ENCODE data around the gene PCNT.

The PCNT gene

GRCh38 chr21:46334351-46335140 is 10.6 kb downstream of the PCNT start:
- DNase-seq: no peak

GRCh38 chr21:46336603-46337002 is 12.6 kb downstream of the PCNT start:
- DNase-seq: no peak

GRCh38 chr21:46340998-46341397 is 17.0 kb downstream of the PCNT start:
- no peak for DNase-seq

DNA sequence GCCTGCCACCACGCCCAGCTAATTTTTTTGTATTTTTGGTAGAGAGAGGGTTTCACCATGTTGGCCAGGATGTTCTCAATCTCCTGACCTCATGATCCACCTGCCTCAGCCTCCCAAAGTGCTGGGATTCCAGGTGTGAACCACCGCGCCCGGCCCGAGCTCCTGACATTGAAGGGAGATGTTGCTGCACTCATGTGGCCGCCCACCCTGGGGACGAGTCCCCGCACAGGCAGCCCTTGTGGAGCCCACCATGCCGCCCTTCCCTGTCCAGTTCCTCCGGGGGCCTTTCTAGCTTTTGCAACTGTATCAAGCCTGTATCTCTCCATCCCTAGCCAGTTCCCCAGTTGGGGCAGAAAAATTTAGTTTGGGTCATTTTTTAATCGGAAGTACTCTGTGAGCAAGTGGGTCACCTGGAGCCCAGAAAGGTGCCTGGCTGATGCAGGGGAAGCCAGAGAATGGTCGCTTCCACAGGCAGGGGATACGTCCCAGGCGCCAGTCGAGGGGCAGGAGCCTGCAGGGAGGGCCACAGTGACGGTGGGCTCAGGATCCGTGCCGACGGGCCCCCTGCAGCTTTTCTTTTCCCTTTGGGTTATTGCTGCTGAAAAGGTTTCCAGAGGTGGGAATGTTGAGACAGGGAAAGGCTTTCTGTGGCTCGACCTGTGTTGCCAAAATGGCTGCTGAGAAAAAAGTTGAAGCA is 20.4 kb downstream of the PCNT start:
- no peak for DNase-seq

DNA sequence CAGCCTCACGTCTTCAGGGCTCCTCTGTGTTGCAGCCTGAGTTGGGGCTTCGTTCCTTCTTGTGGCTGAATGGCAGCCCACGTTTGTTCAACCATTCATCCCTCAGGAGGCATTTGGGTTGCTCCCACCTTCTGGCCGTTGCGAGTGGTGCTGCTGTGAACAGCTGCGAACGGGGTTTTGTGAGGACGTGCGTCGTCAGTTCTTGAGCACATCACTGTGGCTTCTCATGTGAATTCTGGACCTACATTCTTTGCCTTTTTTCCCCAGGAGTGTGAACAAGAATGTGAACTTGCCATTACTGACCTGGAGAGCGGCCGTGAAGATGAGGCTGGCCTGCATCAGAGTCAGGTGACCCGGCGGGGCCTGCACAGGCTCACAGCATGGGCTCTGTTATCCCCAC is 21.9 kb downstream of the PCNT start:
- DNase-seq: no peak

DNA sequence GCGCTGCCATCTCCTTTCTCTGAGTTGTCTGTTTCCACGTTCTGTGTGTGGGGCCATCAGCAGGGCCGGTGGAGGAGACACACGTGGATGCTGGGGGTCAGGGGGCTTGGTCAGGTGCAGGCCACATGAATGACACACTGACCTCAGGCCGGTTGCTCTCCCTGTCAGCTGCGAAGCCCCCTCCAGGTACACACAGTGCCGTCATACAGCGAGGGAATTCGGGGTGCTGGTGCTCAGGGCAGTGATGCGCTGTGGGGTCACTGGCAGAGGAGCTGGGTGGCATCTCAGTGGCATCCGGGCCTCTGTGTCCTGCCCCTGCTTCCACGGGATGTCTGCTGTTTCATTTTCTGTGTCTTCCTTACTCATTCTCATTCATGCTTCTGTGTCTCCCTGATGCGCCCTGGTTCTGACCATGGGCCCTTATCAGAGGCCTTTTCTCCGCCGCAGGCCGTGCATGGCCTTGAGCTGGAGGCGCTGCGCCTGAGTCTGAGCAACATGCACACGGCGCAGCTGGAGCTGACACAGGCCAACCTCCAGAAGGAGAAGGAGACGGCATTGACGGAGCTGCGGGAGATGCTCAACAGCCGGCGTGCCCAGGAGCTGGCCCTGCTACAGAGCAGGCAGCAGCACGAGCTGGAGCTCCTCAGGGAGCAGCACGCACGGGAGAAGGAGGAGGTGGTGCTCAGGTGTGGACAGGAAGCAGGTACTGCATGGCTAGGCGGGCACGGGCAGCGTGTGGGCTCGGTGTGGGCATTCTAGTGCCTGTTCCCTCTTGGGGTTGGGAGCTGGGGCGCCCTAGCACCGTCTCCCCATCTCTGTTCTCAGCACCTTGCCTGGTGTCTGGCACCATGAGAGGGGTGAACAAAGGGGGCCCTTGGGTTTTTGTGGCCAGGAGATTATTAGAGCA is 22.6 kb downstream of the PCNT start:
- no peak for DNase-seq

DNA sequence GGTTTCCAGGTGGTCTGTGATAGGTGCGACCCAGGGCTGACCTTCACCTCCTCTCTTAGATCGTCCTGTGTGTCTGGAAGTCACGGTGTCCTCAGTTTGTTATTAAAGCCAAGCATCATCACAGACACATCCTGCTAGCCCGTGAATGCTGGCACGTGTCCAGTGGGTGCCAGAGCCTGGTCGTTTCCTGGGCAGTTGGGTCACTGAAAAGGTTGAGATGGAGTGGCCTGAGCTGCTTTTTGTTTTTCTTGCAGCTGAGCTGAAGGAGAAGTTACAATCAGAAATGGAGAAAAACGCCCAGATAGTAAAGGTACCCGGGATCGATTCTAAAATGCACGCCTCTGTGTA is 23.2 kb downstream of the PCNT start:
- DNase-seq: no peak

GRCh38 chr21:46347791-46348381 is 23.9 kb downstream of the PCNT start:
- DNase-seq: no peak

DNA sequence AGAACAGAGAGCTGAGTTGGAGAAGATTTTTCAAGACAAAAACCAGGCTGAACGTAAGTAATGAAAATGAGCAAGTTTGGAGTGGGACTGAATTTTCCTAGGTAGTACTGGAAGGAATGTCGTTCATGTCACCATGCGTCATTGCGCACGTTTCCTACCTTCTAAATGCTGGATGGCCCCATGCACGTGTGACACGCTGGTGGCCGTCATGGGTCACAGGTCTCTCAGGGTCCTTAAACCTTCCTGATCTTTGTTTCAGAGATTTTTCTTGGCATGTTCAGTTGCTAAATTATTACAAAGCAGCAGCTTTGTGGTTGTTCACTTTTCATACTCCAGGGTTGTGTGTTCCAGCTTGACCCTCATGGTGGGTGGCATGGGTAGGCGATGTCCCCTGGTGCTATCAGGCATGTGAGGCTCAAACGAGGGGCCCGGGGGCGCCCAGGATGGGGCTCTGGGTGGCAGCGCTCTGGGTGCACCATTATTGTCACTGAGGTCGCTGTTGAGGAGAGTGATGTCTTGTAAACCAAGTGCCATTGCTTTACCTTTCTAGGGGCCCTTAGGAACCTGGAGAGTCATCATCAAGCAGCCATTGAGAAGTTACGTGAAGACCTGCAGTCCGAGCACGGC is 25.3 kb downstream of the PCNT start:
- DNase-seq: no peak

DNA sequence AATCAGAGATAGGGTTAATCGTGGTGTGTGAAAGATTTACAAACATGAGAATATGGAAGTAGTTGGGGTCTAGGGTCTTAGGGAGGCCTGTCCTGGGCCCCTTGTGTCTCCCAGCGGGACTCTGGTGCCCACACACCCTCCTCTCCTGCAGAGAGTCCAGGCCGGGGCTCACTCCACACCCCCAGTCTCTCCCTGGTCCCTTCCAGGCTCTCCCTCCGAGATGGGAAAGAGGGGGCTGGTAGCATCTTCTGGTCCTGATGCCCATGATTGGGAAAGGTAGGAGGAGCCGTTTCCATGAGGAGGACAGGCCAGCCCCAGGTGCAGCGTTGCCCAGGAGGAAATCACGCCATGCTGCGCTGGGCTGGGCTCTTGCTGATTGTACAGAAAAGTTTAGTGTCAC is 26.6 kb downstream of the PCNT start:
- no peak for DNase-seq

GRCh38 chr21:46350981-46351380 is 27.0 kb downstream of the PCNT start:
- no peak for DNase-seq

- DNase-seq: no peak
Observed at GRCh38 chr21:46351476-46352163, 27.7 kb downstream of the PCNT start.

- DNase-seq: no peak
Observed at GRCh38 chr21:46352164-46352515, 28.2 kb downstream of the PCNT start.

- DNase-seq: no peak
Observed at GRCh38 chr21:46352913-46353312, 29.0 kb downstream of the PCNT start.

GRCh38 chr21:46354046-46354445 is 30.1 kb downstream of the PCNT start:
- DNase-seq: no peak

DNA sequence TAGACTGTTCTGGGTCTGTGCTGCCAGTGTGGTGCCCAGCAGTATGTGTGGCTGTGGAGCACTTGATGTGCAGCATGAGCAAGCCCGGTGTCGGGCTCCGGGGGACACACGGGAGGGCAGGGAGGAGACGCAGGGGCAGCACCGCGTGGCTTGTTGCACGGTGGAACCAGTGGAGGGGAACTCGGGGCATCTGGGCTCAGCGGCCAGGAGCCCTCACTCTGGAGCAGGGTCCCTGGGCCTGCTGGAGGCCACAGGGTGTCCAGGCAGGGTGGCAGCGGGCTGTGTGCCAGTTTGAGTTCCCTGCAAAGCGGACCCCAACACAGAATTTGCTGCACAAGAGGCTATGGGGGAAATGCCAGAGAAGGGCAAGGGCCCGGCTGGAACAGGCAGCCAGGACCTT is 30.6 kb downstream of the PCNT start:
- DNase-seq: no peak

GRCh38 chr21:46355161-46356004 is 31.4 kb downstream of the PCNT start:
- no peak for DNase-seq

DNA sequence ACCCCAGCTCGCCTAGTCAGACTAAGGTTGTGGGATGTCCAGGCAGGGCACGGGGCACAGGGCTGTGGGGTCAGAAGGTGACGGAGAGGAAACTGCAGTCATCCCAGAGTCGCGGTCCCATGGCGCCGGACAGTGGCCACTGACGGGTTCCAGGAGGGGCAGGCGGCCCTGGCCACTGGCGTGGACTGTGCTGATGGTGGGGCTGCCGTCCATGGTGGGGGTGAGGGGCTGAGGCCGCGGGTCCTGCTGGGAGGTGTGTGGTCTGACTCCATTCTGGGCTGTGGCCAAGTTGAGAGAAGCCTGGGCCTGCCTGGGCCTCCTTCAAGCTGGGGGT is 32.0 kb downstream of the PCNT start:
- no peak for DNase-seq

DNA sequence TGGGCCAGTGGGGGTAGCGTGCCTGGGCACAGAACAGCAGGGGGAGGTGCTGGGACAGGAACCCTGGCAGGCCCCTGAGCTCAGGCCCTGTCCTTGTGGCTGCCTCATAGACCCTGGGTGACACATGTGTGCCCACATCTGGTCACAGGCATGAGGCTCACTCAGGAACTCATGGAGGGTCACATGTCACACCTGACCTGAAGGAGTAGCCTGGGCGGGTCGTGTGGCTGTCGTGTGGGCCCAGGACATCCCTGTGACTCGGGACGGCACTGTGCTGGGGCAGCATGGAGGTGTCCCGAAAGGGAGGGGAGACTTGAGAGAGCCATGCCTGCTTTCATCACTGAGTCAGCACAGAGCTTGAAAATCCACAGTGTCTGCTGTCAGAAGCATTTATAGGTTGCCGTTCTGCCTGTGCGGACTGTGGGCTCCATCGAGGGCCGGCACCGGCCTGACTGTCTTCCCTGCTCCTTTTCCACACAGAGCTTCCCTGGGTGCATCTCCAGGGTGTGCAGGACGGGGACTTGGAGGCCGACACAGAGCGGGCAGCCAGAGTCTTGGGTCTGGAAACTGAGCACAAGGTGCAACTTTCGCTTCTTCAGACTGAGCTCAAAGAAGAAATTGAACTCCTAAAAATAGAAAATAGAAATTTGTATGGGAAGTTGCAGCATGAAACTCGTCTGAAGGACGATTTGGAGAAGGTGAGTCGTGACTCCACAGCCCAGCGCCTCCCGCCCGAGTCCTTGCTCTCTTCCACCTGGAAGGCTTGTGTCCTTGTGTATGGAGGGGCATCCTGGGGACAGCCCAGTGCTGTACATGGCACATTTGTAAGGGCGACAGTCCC is 32.8 kb downstream of the PCNT start:
- DNase-seq: peak; percentile 14

GRCh38 chr21:46357335-46357604 is 33.3 kb downstream of the PCNT start:
- no peak for DNase-seq

Measured in MV-4-11 (cell line).